VCaP (cell line): ENCODE data around the gene CCDC57.
"Not testable (repeated sequence)": the region's sequence is repeated elsewhere in the genome, so short reads cannot be mapped to it uniquely, and the experiment has no call there.

Experiments
- H3K27ac ChIP-seq: fragments of 450-650 bp; 2 replicates; pipeline ENCODE4 v1.5.1; 2017
- TF ChIP-seq, protein P1 (sequence below): fragments of 450-650 bp; conservative IDR thresholded peaks from 2 replicates; pipeline ENCODE4 v1.5.1; 2017; ENCODE audit warnings: mild to moderate bottlenecking, moderate library complexity

CCDC57 gene

DNA sequence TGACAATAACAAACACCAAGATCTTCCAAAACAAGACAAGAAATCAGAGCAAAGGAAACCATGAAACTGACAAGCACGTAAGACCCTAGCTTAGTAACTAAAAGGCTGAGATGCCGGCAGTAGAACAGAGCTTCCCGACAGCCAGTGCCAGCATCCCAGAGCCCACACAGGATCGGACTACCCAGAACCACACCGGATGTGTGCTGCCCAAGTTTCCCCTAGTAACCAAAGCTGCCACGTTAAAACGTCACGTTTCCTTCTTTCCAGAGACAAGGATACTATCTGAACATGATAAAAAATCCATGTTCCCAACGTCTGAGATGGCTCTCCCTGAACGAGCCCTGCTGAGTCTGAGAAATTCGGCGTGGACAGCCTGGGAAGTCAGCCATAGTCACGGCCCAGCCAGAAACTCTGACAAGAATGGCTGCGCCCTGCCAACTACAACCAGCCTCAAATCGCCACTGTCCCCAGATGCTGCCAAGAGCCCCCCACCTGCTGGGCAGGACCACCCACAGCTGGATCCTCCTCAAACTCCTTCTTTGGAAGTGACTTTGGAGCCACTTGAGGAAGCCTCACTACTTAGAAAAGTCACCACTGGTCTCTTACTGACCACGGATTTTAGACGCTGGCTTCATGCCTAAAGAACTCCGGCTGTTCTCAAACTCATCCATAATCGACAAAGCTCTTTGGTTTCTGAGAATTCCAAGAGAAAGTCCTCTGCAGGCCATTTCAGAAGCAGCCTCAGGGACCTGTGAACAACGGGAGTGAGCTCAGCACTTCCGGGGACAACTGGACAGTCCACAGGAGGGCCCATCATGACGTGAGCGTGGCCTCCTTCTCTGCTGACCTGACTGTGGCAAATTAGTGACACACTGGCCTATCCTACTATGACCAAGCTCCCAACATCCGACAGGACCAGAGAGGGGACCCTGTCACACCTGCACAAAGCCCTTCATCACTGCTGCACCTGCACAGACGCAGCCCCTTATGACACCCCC is 16.7 kb downstream of the CCDC57 start:
- H3K27ac ChIP-seq, result no peak overlapping the region
- TF ChIP-seq, protein P1, sequence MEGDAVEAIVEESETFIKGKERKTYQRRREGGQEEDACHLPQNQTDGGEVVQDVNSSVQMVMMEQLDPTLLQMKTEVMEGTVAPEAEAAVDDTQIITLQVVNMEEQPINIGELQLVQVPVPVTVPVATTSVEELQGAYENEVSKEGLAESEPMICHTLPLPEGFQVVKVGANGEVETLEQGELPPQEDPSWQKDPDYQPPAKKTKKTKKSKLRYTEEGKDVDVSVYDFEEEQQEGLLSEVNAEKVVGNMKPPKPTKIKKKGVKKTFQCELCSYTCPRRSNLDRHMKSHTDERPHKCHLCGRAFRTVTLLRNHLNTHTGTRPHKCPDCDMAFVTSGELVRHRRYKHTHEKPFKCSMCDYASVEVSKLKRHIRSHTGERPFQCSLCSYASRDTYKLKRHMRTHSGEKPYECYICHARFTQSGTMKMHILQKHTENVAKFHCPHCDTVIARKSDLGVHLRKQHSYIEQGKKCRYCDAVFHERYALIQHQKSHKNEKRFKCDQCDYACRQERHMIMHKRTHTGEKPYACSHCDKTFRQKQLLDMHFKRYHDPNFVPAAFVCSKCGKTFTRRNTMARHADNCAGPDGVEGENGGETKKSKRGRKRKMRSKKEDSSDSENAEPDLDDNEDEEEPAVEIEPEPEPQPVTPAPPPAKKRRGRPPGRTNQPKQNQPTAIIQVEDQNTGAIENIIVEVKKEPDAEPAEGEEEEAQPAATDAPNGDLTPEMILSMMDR, result no peak

- TF ChIP-seq, protein P1, result no peak
- H3K27ac ChIP-seq, result no peak overlapping the region
These were observed 17.9 kb downstream of the CCDC57 start for GRCh38 chr17:82194765-82195164.

GRCh38 chr17:82193520-82194220 is 19.0 kb downstream of the CCDC57 start:
- H3K27ac ChIP-seq, result no peak overlapping the region
- TF ChIP-seq, protein P1, result no peak

DNA sequence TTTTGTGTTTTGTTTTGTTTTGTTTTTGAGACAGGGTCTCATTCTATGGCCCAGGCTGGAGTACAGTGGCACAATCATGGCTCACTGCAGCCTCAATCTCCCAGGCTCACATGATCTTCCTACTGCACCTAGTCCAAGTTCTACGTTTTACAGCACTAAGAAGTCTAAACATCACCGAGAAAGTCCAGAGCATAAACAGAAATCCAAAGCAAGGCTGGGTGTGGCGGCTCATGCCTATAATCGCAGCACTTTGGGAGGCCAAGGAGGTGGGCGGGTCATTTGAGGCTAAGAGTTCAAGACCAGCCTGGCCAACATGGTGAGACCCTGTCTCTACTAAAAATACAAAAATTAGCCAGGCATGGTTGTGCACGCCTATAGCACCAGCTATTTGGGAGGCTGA is 19.6 kb downstream of the CCDC57 start:
- not testable (repeated sequence) for H3K27ac ChIP-seq

DNA sequence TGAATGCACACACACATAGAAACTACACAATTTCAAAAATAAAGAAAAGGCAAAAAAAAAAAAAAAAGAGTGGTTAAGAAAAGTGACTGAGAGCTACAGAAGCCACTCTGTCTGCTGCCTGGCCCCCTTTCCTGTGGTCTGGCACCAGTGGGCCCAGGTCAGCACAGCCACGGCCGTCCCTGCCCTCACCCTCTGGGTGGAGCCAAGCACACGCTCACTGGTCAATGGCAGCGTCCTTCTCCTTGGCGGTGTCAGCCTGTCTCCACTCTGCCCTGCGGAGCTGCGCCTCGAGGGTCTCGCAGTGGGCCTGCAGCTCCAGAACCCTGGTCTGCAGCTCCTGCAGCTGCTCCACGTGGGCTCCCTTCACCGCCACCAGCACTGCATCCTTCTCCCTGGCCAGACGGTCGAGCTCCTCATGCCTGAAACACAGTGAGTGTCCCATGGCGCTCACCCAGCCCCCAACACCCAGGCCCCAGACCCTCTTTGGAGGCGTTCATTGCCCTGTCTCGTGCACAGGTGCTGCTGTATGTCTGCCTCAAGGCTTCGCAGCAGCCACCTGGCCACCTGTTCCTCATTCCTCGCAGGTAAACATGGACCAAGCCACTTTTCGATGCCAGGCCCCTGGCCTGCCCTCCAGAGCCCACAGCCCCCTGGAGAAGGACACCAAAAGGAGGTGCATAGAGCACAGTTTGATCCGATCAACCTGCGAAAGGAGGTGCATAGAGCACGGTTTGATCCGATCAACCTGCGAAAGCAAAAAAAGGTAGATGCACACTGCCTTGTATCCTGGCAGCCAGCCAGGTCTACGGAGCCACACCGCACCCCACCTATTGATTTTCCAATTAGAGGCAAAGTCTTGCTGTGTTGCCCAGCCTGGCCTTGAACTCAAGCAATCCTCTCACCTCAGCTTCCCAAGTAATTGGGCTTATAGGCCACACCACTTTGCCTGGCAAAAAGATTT is 24.4 kb downstream of the CCDC57 start:
- TF ChIP-seq, protein P1, result no peak
- no peak overlapping the region for H3K27ac ChIP-seq

- TF ChIP-seq, protein P1, result no peak
- H3K27ac ChIP-seq, result no peak overlapping the region
These were observed 25.1 kb downstream of the CCDC57 start for GRCh38 chr17:82187500-82187899.

DNA sequence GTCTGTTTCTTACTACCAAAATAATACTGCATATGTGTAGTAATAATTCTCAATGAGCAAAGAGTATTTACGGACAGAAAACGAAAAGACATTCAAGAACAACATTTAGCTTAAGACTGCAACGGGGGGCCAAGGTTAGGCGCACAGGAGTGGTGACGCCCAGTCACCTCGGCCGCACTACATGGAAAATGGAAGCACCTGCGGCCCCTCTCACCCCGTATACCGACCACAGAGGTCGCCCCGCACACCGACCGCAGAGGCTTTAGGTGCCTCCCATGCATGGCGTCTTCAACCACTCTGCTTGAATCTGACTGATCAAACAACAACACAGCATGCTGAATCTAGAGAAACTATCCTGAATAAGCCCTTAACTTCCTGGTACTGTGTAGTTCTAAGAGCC is 26.4 kb downstream of the CCDC57 start:
- no peak overlapping the region for H3K27ac ChIP-seq
- TF ChIP-seq, protein P1, result no peak
